ENCODE data around the gene IFNGR2.
"Not testable (repeated sequence)": the region's sequence is repeated elsewhere in the genome, so short reads cannot be mapped to it uniquely, and the experiment has no call there.

The IFNGR2 gene

GRCh38 chr21:33443194-33443593 is 40.0 kb downstream of the IFNGR2 start:
- no peak for TF ChIP-seq CTCF (IDR thresholded peaks at IDR 0.05; ENCODE audit: control insufficient read depth, insufficient read depth, low read depth, low read length, missing control alignments)
- H3K4me3 ChIP-seq (ENCODE audit: control insufficient read depth, low read depth, low read length), result no peak overlapping the region
- no peak for DNase-seq (ENCODE audit: low read depth)

GRCh38 chr21:33444499-33444898 is 41.3 kb downstream of the IFNGR2 start:
- DNase-seq (ENCODE audit: low read depth), result no peak
- TF ChIP-seq CTCF (IDR thresholded peaks at IDR 0.05; ENCODE audit: control insufficient read depth, insufficient read depth, low read depth, low read length, missing control alignments), result no peak
- H3K4me3 ChIP-seq (ENCODE audit: control insufficient read depth, low read depth, low read length), result no peak overlapping the region

GRCh38 chr21:33446620-33447019 is 43.4 kb downstream of the IFNGR2 start:
- DNase-seq (ENCODE audit: low read depth); H3K4me3 ChIP-seq (ENCODE audit: control insufficient read depth, low read depth, low read length): not testable (repeated sequence)

- no peak for TF ChIP-seq CTCF (IDR thresholded peaks at IDR 0.05; ENCODE audit: control insufficient read depth, insufficient read depth, low read depth, low read length, missing control alignments)
- DNase-seq (ENCODE audit: low read depth), result no peak
- no peak overlapping the region for H3K4me3 ChIP-seq (ENCODE audit: control insufficient read depth, low read depth, low read length)
Measured at GRCh38 chr21:33449616-33450015, 46.4 kb downstream of the IFNGR2 start.

- H3K4me3 ChIP-seq (ENCODE audit: control insufficient read depth, low read depth, low read length), result no peak overlapping the region
- no peak for TF ChIP-seq CTCF (IDR thresholded peaks at IDR 0.05; ENCODE audit: control insufficient read depth, insufficient read depth, low read depth, low read length, missing control alignments)
- DNase-seq (ENCODE audit: low read depth), result no peak
Measured at GRCh38 chr21:33451634-33452071, 48.4 kb downstream of the IFNGR2 start.

- no peak for DNase-seq (ENCODE audit: low read depth)
Measured at GRCh38 chr21:33452362-33452761, 49.1 kb downstream of the IFNGR2 start.

More at GRCh38 chr21:33452362-33452761, 49.1 kb downstream of the IFNGR2 start:
- H3K4me3 ChIP-seq (ENCODE audit: control insufficient read depth, low read depth, low read length), result no peak overlapping the region
- no peak for TF ChIP-seq CTCF (IDR thresholded peaks at IDR 0.05; ENCODE audit: control insufficient read depth, insufficient read depth, low read depth, low read length, missing control alignments)
